ENCODE results near the gene UBE3A.

The UBE3A gene

DNA sequence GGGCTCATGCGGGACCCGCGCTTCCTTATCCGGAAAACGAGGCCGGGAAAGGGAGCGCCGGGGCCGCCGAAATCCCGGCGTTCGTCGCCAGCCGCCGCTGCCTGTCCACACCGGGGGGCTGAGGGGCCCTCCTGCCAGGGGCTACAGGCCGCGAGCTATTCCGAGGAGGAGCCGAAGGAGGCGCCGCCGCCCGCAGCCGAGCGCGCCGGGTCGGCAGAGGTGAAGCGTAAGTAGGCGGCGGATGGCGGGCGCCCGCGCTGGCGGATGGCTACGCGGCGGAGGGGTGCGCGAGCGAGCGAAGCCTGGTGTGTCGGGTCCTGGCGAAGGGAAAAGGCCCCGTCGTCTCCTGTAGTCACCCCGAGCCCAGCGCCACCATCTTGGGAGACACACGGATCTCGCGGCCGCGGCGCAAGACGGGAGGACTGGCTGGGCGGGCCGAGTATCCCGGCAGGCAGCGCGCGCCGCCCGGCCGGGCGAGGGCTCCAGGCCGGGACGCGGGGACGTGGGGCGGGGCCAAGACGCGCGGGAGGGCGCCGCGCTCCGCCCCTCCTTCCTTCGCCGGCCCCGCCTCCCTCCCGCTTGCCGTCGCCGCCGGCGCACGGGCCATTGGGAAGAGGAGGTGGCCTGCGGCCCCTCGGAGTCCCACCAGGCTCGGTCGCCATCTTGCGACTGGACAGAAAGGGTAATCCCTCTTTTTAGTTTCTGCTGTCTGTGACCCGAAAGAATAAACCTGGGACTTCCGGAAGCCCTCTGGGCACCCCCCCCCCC is at the start of gene UBE3A:
TSS of gene UBE3A (minus strand) at position 424 of the 768 bp plus-strand sequence. CDS start 29,917 bp downstream, outside the sequence.
- TF ChIP-seq POLR2A (IDR thresholded peaks at IDR 0.05; ENCODE audit: low read depth, low read length) = peak; percentile 88
- DNase-seq (ENCODE audit: insufficient read length, low spot score) (peak; percentile 73), FAIRE-seq (peak; percentile 85)

DNA sequence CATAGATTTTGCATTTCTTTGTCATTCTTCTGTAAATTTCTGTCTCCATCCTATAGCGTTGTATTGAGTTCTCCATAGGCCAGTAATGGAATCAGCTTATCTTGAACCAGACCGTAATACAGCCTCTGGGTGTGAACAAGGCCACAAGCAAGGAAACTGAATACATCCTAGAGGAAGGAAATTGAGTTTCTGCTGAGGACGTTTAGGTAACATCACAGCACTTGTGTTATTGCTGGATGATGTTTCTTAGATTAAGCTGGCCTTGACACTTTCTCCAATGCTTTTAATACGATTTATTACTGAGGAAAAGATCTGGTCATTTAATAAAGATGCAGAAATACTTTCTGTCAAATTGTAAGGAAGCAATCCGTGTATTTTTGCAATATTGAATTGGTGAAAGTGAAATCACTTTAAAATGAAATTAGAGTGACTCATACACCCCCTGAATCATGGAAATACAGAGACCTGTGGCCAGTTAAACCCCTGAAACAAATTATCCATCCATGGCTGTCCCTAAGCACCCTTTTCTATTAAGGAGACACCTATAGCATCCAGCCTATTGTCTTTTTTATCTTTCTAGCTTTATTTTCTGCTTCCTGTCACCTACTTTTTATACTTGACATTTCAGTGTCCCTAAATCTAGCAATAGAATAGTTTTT is 48.5 kb upstream of the UBE3A start:
- FAIRE-seq (no peak), DNase-seq (ENCODE audit: insufficient read length, low spot score) (no peak)
- TF ChIP-seq POLR2A (IDR thresholded peaks at IDR 0.05; ENCODE audit: low read depth, low read length) = no peak

- DNase-seq (ENCODE audit: insufficient read length, low spot score) = no peak
- no peak for TF ChIP-seq POLR2A (IDR thresholded peaks at IDR 0.05; ENCODE audit: low read depth, low read length)
- no peak for FAIRE-seq
These were observed 47.2 kb upstream of the UBE3A start for GRCh38 chr15:25486051-25486450.

DNA sequence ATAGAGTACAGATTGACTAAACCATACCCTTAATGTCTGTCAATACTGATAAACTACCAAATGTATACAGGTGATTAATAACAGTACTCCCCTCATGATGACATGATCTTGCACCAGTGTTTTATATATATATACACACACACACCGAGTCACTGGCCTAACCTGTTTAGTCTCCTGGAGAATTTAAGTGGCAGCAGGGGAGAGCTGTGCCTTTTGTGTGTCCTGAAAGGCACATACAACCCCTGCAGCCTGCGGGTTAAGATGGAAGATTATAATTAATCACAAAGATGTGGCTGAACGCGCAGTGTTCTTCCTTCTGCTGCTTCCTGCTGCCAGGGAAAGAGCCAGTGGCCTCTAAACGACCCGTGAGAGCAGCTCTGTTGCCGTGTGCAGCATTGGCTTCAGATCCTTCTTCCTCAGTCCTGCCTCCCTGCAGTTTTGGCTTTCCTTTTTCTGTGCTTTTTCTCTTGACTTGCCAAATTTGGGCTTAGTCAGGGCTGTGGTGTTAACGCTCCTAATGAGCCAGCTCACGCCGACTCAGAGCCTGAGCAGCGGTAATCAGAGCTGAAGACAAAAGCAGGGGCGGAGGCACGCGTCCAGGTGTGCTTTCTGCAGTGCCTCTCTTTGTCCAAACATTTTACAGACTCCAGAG is 42.5 kb upstream of the UBE3A start:
- DNase-seq (ENCODE audit: insufficient read length, low spot score) = no peak
- no peak for TF ChIP-seq POLR2A (IDR thresholded peaks at IDR 0.05; ENCODE audit: low read depth, low read length)
- no peak for FAIRE-seq

DNA sequence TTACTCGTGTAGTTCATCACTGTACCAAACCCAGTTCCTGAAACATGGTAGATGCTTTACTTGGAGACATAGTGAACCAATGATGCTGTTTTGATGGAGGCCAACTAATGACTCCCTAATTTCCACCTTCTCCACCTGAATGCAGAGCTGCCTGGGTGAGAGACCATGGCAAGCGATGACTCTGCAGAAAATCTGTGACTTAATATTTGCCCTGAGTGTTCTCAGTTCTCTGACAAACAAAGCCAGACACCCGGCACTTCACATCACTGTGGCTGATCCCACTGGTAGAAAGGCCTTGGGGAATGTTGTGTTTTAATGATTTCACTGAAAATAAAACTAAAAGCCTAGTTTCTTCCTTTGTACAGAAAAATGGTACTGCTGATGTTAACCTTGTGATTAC is 39.5 kb upstream of the UBE3A start:
- no peak for FAIRE-seq
- TF ChIP-seq POLR2A (IDR thresholded peaks at IDR 0.05; ENCODE audit: low read depth, low read length) = no peak
- no peak for DNase-seq (ENCODE audit: insufficient read length, low spot score)

DNA sequence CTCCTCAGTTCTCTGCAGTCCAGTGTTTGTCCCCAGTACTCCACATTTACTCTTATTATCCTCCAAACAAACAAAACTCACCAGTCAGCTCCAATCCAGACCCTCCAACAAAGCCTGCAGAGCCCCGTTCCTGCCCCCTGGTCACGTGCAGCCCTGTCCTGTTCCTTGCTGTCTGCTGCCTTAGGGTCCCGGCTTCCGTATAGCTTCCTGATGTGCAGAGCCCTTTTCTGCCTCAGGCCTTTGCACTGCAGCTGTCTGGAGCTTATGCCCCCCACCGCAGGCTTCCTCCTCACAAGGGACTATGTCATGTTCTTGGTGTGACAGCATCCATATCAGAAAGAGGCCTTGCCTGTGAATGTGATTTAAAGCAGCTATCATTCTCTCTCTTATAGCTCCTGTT is 39.0 kb upstream of the UBE3A start:
- no peak for DNase-seq (ENCODE audit: insufficient read length, low spot score)
- TF ChIP-seq POLR2A (IDR thresholded peaks at IDR 0.05; ENCODE audit: low read depth, low read length) = no peak
- FAIRE-seq = no peak

DNA sequence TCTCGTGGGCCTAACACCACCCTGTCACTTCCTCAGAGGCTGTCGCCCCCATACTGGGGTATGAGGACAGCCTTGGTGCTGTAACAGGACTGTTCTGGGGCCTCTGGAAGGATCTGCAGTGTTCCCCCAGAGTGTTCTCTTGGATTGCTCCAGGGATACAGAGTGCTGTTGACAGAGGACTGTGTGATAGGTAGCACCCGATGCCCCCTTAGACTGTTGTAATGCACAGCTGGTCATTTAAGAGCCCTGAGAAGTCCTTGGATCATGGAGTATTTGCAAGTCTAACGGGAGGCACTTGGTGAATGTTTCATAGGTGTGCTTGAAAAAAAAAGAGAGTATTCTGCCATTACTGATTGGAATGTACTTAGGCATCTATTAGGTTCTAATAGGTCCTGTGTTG is 35.4 kb upstream of the UBE3A start:
- DNase-seq (ENCODE audit: insufficient read length, low spot score) = no peak
- TF ChIP-seq POLR2A (IDR thresholded peaks at IDR 0.05; ENCODE audit: low read depth, low read length) = no peak
- FAIRE-seq = no peak

- DNase-seq (ENCODE audit: insufficient read length, low spot score) (no peak), FAIRE-seq (no peak)
- no peak for TF ChIP-seq POLR2A (IDR thresholded peaks at IDR 0.05; ENCODE audit: low read depth, low read length)
These were observed 31.4 kb upstream of the UBE3A start for GRCh38 chr15:25470230-25470629.

- DNase-seq (ENCODE audit: insufficient read length, low spot score) (no peak), FAIRE-seq (no peak)
- no peak for TF ChIP-seq POLR2A (IDR thresholded peaks at IDR 0.05; ENCODE audit: low read depth, low read length)
These were observed 30.6 kb upstream of the UBE3A start for GRCh38 chr15:25469377-25469776.

DNA sequence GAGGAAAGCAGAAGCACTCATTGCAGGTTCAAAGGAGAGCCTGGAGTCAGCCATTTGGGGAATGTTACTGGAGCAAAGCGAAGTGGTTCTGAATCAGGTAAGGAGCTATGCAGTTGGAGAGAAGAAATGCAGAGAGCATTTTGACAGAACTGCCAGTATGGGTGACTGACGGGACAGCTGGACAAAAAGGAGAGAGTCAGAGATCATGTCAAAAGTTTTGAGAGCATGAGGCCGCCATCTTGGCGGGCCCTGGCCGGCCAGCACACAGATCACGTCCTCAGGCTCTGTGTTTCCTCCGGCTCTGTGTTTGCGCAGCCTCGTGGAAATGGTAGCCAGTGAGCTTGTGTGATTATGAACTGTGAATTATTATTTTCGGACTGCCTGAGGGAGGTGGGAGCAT is 29.8 kb upstream of the UBE3A start:
- FAIRE-seq (no peak), DNase-seq (ENCODE audit: insufficient read length, low spot score) (no peak)
- TF ChIP-seq POLR2A (IDR thresholded peaks at IDR 0.05; ENCODE audit: low read depth, low read length) = no peak

- DNase-seq (ENCODE audit: insufficient read length, low spot score) (no peak), FAIRE-seq (no peak)
- no peak for TF ChIP-seq POLR2A (IDR thresholded peaks at IDR 0.05; ENCODE audit: low read depth, low read length)
These were observed 27.0 kb upstream of the UBE3A start for GRCh38 chr15:25465835-25466234.

- FAIRE-seq (no peak), DNase-seq (ENCODE audit: insufficient read length, low spot score) (no peak)
- TF ChIP-seq POLR2A (IDR thresholded peaks at IDR 0.05; ENCODE audit: low read depth, low read length) = no peak
These were observed 26.0 kb upstream of the UBE3A start for GRCh38 chr15:25464784-25465183.

DNA sequence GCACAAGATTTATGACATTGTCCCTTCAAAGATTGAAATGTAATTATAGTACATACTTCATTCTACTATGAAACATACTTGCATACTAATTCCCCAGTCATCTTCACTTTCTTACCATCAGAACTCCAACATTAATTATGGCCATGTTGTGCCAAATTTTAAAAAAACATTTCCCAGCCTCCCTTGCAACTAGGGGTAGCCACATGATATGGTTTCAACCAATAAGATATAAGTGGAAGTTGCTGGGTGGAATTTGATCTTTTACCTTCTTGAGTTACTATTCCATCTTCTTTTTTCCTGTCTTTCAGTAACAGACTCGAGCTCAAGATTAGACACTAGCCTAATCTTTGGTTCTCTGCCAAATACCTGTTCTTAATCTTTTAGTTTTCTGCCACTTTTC is 25.6 kb upstream of the UBE3A start:
- no peak for FAIRE-seq
- no peak for DNase-seq (ENCODE audit: insufficient read length, low spot score)
- TF ChIP-seq POLR2A (IDR thresholded peaks at IDR 0.05; ENCODE audit: low read depth, low read length) = no peak

DNA sequence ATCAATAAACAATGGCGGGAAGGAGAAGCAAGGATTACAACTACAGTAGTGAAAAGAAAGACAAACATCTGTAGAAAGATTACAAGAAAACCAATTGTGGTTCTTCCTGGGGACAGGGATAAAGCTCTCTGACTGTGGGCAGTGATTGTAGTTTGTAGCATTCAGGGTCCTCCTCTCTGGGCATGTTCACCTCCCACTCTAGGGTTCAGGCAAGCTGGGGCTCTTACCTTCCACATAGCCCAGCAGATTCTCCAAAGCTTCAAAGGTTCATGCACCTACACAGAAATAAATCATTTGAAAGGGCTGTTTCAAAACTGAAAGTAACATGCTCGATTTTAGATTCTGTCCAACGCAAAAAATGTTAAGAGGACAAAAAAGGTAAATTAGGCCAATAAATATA is 17.4 kb upstream of the UBE3A start:
- no peak for TF ChIP-seq POLR2A (IDR thresholded peaks at IDR 0.05; ENCODE audit: low read depth, low read length)
- no peak for FAIRE-seq
- no peak for DNase-seq (ENCODE audit: insufficient read length, low spot score)

- no peak for DNase-seq (ENCODE audit: insufficient read length, low spot score)
- no peak for TF ChIP-seq POLR2A (IDR thresholded peaks at IDR 0.05; ENCODE audit: low read depth, low read length)
- no peak for FAIRE-seq
These were observed 16.4 kb upstream of the UBE3A start for GRCh38 chr15:25455226-25455625.

Measured in H54 (cell line).